Bronchial epithelial cell (primary cell): ENCODE data around the gene TRIM41. TPM values are rescaled to one million over a fixed set of nuclear protein-coding genes. Genes with fewer than 3 reads are reported as not detected.

Experiments used
- DNase-seq: peaks from one replicate; pipeline ENCODE4 v3.0.0-alpha.2; 2010; ENCODE audit warnings: low read depth
- FAIRE-seq: peaks from 2 replicates; lab custom pipeline; 2011; peaks lifted over from hg19 to GRCh38; lab: Jason Lieb, UNC
- H3K27me3 ChIP-seq: 2 replicates; pipeline ENCODE4 v1.5.1; 2011; ENCODE audit warnings: low read length; ENCODE audit not compliant: control insufficient read depth, insufficient read depth
- H3K36me3 ChIP-seq: 2 replicates; pipeline ENCODE4 v1.5.1; 2011; ENCODE audit warnings: low read length; ENCODE audit not compliant: control insufficient read depth, insufficient read depth
- H3K4me3 ChIP-seq: 2 replicates; pipeline ENCODE4 v1.5.1; 2011; ENCODE audit warnings: mild to moderate bottlenecking, low read depth, low read length, control low read depth
- total RNA-seq: library from RNA; depleted of rRNA; stranded (reverse); fragments of >200 nt; gene quantifications from 2 replicates; pipeline ENCODE4 v1.2.1, GENCODE V29; 2014
- TF ChIP-seq, protein P1 (sequence below): IDR thresholded peaks from 2 replicates; pipeline ENCODE4 v1.5.1; 2011; ENCODE audit warnings: mild to moderate bottlenecking, moderate library complexity, low read length, control low read depth, inconsistent platforms; ENCODE audit not compliant: insufficient read depth, severe bottlenecking

TRIM41 gene
- total RNA-seq, 1 donor from 2014 or later, result 10.3 TPM

DNA sequence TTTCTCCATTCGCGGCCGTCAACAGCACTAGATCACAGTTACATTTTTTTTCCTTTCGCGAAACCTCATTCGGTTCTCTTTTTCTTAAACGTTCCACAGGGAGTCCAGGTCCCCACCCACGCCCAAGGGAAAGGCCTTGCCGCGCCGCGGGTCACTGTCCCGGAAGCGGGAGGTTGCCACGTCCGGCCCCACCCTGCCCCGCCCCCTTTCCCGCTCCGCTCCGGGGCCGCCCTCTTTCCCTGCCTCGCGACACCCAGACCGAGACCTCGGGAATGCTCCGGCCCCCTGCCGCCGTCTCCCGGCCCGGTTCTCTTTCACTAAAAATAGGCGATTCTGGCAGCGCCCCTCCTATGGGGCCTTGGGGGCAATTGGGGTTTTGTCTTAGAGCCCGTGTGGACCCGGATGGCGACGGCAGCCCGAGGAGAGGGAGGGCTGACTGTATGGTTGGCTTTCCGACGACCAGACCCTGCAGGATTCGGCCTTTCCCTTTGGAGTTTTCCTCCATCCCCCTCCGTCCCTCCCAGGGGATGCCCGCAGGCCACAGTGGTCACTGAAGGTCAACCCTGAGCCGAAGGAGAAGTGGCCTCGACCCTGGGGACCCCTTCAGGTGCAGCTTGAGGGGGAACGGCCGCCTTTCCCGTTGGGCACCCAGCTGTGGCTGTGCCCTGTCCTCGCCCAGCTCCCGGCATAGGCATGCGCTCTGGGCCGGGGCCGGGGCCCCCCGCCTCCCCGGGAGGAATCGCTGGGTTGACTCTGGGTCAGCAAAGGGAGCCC lies 23.4 kb downstream of the TRIM41 start:
- H3K4me3 ChIP-seq, result peak overlapping the region; percentile 71
- TF ChIP-seq, protein P1, sequence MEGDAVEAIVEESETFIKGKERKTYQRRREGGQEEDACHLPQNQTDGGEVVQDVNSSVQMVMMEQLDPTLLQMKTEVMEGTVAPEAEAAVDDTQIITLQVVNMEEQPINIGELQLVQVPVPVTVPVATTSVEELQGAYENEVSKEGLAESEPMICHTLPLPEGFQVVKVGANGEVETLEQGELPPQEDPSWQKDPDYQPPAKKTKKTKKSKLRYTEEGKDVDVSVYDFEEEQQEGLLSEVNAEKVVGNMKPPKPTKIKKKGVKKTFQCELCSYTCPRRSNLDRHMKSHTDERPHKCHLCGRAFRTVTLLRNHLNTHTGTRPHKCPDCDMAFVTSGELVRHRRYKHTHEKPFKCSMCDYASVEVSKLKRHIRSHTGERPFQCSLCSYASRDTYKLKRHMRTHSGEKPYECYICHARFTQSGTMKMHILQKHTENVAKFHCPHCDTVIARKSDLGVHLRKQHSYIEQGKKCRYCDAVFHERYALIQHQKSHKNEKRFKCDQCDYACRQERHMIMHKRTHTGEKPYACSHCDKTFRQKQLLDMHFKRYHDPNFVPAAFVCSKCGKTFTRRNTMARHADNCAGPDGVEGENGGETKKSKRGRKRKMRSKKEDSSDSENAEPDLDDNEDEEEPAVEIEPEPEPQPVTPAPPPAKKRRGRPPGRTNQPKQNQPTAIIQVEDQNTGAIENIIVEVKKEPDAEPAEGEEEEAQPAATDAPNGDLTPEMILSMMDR, result no peak
- FAIRE-seq, result no peak
- H3K27me3 ChIP-seq, result no peaks in the 10 kb centered on the region
- peaks cover 7% of the 10 kb centered on the region for H3K36me3 ChIP-seq
- peak; percentile 64 for DNase-seq

DNA sequence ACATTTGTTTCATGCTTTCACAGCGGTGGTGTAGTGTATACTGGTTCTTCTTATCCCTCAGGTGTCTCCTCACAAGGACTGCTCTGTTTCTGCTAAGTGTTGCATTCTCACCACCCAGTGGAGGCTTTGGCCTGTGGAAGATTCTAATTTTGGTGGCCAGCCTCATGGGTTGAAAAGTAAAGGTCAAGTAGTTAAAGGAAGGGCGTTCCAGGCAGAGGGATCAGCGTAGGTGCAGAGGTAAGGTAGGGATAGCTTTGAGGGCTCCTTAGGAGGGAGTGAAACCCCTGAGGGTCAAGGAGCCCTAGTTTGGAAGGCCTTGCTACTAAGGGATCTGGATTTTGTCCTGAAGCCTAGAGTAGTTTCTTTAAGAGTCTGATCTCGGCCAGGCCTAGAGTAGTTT lies 25.2 kb downstream of the TRIM41 start:
- no peak for FAIRE-seq
- Histone ChIP-seq H3K27me3 (no peaks in the 10 kb centered on the region), H3K36me3 (peaks cover 3% of the 10 kb centered on the region), H3K4me3 (peak overlapping the region; percentile 71)
- TF ChIP-seq, protein P1, result no peak
- no peak for DNase-seq

DNA sequence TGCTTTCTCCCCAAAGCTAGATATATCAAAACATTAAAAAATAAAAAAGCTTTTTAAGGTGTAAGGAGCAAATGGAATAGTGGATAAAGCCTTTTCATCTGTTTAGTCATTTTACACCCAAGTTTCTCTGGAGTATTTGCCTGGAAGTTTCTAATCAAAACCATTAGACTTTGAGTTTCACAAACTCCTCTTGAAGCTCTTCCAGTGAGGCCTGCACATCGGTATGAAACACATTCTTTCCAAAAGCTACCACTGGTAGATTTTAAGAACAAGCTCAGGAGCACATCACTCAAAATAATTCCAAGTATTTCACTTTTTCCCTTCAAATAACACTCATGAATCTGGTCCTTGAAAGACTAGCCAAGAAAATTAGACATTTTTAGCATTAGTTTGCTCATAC lies 32.2 kb downstream of the TRIM41 start:
- Histone ChIP-seq H3K4me3 (no peak overlapping the region), H3K27me3 (no peaks in the 10 kb centered on the region), H3K36me3 (peaks cover 6% of the 10 kb centered on the region)
- no peak for DNase-seq
- no peak for FAIRE-seq
- TF ChIP-seq, protein P1, result no peak

DNA sequence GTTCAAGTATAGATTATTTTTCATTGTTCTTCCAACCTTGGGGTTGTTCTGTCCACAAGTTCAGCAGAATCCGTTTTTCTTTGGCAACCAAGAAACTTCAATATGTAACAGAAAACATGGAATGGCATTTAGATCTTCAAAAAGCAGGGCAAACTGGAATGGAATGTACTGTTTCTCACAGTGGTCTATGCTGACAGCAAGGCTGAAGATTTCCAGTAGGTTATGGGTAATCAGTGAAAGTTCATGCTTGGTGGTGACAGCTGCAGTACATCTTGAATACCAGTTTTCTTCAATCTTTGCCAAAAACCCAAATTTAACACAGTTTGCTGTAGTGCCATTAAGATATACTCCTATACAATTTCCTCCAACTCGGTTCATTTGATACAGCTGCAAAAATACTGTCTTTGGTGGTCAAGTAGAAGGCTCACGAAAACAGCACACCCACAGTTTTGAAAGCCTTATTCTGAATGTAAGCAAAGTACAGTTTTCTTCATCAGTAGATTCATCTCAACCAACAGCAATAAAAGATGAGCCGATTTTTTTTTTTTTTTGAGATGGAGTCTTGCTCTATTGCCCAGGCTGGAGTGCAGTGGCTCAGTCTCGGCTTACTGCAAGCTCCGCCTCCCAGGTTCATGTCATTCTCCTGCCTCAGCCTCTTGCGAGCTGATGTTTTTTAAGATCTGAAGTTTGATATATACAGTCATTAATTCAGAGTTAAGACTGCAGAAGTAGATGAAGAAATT lies 32.9 kb downstream of the TRIM41 start:
- H3K27me3 ChIP-seq, result no peaks in the 10 kb centered on the region
- peaks cover 5% of the 10 kb centered on the region for H3K36me3 ChIP-seq
- no peak for DNase-seq
- no peak overlapping the region for H3K4me3 ChIP-seq
- TF ChIP-seq, protein P1, result no peak
- FAIRE-seq, result no peak

DNA sequence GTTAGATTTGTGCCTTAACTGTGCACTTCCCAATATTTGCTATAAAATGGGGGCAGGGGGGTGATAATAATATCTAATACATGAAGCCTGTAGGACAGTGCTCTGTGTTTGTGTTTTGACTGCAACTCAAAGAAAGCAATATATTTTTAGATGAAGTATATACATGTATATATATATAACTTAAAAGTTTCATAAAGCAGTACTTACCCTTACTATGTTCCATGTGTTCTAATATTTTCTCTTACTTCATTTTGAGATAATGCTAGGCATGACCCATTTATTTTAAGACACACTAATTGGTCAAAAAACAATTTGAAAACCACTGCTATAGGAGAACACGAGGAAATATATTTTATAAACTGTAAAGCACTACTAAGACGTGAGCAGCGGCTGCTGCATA lies 35.5 kb downstream of the TRIM41 start:
- FAIRE-seq (no peak), DNase-seq (no peak)
- Histone ChIP-seq H3K36me3 (peaks cover 4% of the 10 kb centered on the region), H3K27me3 (no peaks in the 10 kb centered on the region), H3K4me3 (peak overlapping the region; percentile 74)
- TF ChIP-seq, protein P1, result no peak
